Glutamatergic neuron (in vitro differentiated cells): ENCODE results near the gene ABCG2. TPM values are rescaled to one million over a fixed set of nuclear protein-coding genes. Genes with fewer than 3 reads are reported as not detected.

ENCODE experiments used
- DNase-seq: peaks from one replicate; pipeline ENCODE4 v3.0.0; 2022
- H3K27ac Mint-ChIP-seq: one replicate; pipeline ENCODE4 v1.8.0; 2020; ENCODE audit warnings: mild to moderate bottlenecking, mixed read lengths, inconsistent platforms; ENCODE audit not compliant: unreplicated experiment
- H3K27me3 Mint-ChIP-seq: one replicate; pipeline ENCODE4 v1.8.0; 2020; ENCODE audit warnings: mild to moderate bottlenecking, moderate library complexity, mixed read lengths, inconsistent platforms; ENCODE audit not compliant: unreplicated experiment
- H3K36me3 Mint-ChIP-seq: one replicate; pipeline ENCODE4 v1.8.0; 2020; ENCODE audit warnings: mild to moderate bottlenecking, mixed read lengths, inconsistent platforms; ENCODE audit not compliant: unreplicated experiment
- H3K4me1 Mint-ChIP-seq: one replicate; pipeline ENCODE4 v1.8.0; 2020; ENCODE audit warnings: mild to moderate bottlenecking, low read depth, mixed read lengths, inconsistent platforms; ENCODE audit not compliant: unreplicated experiment
- H3K4me3 Mint-ChIP-seq: one replicate; pipeline ENCODE4 v1.8.0; 2020; ENCODE audit warnings: mild to moderate bottlenecking, mixed read lengths, inconsistent platforms; ENCODE audit not compliant: unreplicated experiment
- H3K9me3 Mint-ChIP-seq: one replicate; pipeline ENCODE4 v1.8.0; 2020; ENCODE audit warnings: mild to moderate bottlenecking, moderate library complexity, mixed read lengths, inconsistent platforms; ENCODE audit not compliant: unreplicated experiment
- CTCF ChIP-seq: fragments of 200-600 bp; sonication (generic); IDR thresholded peaks from one replicate; pipeline ENCODE4 v1.5.0; 2021; ENCODE audit not compliant: partially characterized antibody, unreplicated experiment
- total RNA-seq: library from RNA; stranded (reverse); fragmentation: NEBNext Ultra II Directional; extraction: Animal tissue kit (Norgen Biotek cat#: 25700); gene quantifications from one replicate; pipeline ENCODE4 v1.2.1, GENCODE V29; 2021; ENCODE audit not compliant: unreplicated experiment

ABCG2 gene
- total RNA-seq, 1 donor from 2014 or later, result not detected

DNA sequence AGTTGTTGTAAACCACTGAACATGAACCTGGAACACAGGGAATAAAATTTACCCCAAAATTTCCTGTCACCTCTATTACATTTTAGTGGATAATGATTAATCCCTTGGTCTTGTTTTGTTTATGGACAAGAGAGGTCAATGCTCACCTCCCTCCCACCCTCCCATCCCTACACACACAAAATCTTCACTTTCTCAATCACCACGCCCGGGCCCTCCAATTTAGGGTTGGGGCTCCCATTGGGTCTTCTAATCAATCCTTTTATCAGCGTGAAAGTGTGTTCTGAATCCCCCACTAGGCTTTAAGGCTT, 23.1 kb downstream of the ABCG2 start:
- Mint-ChIP-seq H3K9me3 (no peaks in the 10 kb centered on the region), H3K27me3 (no peaks in the 10 kb centered on the region), H3K27ac (no peak overlapping the region), H3K36me3 (no peaks in the 10 kb centered on the region), H3K4me1 (no peaks in the 10 kb centered on the region), H3K4me3 (no peak overlapping the region)
- no peak for DNase-seq
- no peak for TF ChIP-seq CTCF

DNA sequence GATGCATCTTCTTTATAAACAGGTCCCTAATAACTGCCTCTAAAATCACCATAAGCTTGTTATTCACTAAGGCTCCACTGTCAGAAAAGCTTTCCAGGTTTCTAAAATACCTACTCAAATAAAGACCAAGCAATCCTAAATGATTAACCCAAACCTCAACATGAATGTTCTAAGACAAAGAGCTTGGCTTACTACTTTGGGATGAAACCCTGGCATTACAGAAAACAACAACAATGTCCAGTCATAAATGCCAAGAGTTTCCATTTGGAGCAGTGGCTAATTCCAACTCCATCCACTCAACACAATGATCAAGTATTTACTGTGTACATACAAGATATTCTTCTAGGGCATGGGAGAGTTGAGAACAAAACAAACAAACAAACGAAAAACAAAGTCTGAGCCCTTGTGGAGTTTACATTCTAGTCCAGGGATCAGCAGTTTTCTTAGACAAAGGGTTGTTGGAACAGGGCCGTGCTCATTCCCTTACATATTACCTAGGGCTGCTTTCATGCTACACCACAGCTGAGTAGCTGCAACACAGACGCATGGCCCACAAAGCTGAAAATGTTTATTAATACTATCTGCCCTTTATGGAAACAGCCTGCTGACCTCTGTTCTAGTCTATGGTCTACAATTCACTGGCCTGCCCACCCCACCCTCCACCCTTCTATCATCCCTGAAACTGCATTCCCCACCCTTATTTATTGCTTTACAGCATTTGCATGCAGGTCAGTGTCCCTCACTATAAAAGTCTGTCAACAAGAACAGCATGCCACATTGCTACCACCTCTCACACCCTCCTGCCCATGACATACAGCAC, 23.7 kb downstream of the ABCG2 start:
- no peaks in the 10 kb centered on the region for H3K9me3 Mint-ChIP-seq
- H3K27me3 Mint-ChIP-seq, result no peaks in the 10 kb centered on the region
- no peak for DNase-seq
- H3K36me3 Mint-ChIP-seq, result no peaks in the 10 kb centered on the region
- no peak overlapping the region for H3K27ac Mint-ChIP-seq
- TF ChIP-seq CTCF, result no peak
- H3K4me1 Mint-ChIP-seq, result no peaks in the 10 kb centered on the region
- H3K4me3 Mint-ChIP-seq, result no peak overlapping the region

DNA sequence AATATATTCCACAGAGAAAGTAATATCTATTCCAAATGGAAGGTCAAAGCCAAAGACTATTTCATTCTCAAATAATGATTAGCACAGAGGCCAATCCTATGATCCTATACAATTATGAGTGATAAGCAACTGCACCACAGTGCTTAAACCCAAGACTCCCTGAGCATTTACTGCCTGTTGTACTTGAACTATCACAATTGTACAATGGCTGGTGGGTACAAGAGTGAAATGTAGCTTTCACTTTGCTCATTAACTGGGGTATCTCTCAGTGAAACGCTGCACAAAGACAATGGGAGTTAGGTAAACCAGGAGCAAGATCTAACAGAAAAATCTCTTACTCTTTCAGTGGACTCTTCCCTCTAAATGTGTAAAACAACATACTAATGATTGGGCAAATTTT, 24.3 kb downstream of the ABCG2 start:
- H3K27me3 Mint-ChIP-seq, result no peaks in the 10 kb centered on the region
- no peaks in the 10 kb centered on the region for H3K4me1 Mint-ChIP-seq
- no peak overlapping the region for H3K27ac Mint-ChIP-seq
- H3K4me3 Mint-ChIP-seq, result no peak overlapping the region
- no peak for DNase-seq
- no peak for TF ChIP-seq CTCF
- H3K36me3 Mint-ChIP-seq, result no peaks in the 10 kb centered on the region
- no peaks in the 10 kb centered on the region for H3K9me3 Mint-ChIP-seq

DNA sequence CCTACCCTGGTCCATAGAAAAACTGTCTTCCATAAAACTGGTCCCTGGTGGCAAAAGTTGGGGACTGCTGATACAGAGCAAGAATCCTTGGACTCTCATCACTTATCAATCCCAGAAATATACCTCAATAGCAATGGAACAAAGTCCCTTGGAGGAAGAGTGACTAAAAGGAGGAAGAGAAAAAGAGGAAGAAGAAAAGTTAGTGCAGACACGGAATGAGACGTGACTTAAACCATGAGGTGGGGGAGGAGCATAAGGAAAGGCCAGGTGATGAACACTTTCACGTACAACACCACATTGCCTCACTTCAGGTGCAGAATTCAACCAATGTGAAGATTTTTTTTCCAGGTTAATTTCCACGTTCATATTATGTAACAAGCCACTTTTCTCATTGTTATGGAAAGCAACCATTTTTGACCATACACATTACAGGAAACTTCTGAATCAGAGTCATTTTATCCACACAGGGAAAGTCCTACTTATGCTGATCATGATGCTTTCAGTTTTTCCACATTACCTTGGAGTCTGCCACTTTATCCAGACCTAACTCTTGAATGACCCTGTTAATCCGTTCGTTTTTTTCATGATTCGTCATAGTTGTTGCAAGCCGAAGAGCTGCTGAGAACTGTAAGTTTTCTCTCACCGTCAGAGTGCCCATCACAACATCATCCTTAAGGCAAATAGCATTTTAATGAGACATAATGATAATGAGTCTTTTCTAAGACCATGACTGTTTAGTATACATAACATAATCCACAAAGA, 27.7 kb downstream of the ABCG2 start:
- H3K36me3 Mint-ChIP-seq, result no peaks in the 10 kb centered on the region
- H3K4me3 Mint-ChIP-seq, result no peak overlapping the region

More for the DNA sequence above, 27.7 kb downstream of the ABCG2 start:
- no peak for DNase-seq
- Mint-ChIP-seq H3K9me3 (no peaks in the 10 kb centered on the region), H3K27me3 (peaks cover 2% of the 10 kb centered on the region), H3K27ac (no peak overlapping the region), H3K4me1 (no peaks in the 10 kb centered on the region)
- TF ChIP-seq CTCF, result no peak
